ENCODE measurements around the gene HPSE2. TPM values are rescaled to one million over a fixed set of nuclear protein-coding genes. Genes with fewer than 3 reads are reported as not detected.

HPSE2 gene
- total RNA-seq, 1 experiment from 2014 or later, result not detected

DNA sequence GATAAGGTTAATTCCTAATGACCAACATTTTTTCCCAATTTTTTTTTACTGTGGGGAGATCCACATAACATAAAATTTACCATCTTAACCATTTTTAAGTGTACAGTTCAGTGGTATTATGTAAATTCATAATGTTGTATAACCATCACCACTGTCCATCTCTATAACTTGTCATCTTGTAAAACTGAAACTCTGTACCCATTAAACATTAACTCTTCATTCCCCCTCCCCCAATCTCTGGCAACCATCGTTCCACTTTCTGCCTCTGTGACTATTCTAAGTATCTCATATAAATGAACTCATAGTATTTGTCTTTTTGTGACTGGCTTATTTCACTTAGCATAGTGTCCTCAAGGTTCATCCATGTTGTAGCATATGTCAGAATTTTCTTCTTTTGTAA, 742.9 kb downstream of the HPSE2 start:
- DNase-seq, result no peak
- Histone ChIP-seq H3K4me1 (replicated peaks; ENCODE audit: insufficient read depth) (no peaks in the 10 kb centered on the region), H2AFZ (no peak overlapping the region), H3K36me3 (ENCODE audit: low read depth) (no peaks in the 10 kb centered on the region), H3K4me2 (no peak overlapping the region), H3K79me2 (ENCODE audit: low read depth) (no peaks in the 10 kb centered on the region), H4K20me1 (ENCODE audit: insufficient read depth) (no peaks in the 10 kb centered on the region), H3K9me3 (ENCODE audit: insufficient read depth, low read depth) (no peaks in the 10 kb centered on the region), H3K27ac (no peak overlapping the region), H3K27me3 (ENCODE audit: insufficient read depth, low read depth) (no peaks in the 10 kb centered on the region), H3K9me2 (ENCODE audit: insufficient read depth) (no peaks in the 10 kb centered on the region), H3K4me3 (no peak overlapping the region), H3F3A (ENCODE audit: insufficient read depth, low read depth) (no peaks in the 10 kb centered on the region)
- TF ChIP-seq EZH2 (IDR thresholded peaks at IDR 0.05; ENCODE audit: low read depth), result no peak
- TF ChIP-seq, protein P1, sequence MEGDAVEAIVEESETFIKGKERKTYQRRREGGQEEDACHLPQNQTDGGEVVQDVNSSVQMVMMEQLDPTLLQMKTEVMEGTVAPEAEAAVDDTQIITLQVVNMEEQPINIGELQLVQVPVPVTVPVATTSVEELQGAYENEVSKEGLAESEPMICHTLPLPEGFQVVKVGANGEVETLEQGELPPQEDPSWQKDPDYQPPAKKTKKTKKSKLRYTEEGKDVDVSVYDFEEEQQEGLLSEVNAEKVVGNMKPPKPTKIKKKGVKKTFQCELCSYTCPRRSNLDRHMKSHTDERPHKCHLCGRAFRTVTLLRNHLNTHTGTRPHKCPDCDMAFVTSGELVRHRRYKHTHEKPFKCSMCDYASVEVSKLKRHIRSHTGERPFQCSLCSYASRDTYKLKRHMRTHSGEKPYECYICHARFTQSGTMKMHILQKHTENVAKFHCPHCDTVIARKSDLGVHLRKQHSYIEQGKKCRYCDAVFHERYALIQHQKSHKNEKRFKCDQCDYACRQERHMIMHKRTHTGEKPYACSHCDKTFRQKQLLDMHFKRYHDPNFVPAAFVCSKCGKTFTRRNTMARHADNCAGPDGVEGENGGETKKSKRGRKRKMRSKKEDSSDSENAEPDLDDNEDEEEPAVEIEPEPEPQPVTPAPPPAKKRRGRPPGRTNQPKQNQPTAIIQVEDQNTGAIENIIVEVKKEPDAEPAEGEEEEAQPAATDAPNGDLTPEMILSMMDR (conservative IDR thresholded peaks at IDR 0.05), result no peak
- POLR2A ChIA-PET (ENCODE audit: unreplicated experiment), result no interaction called here
- CTCF ChIA-PET, result interaction anchor here (0.7 kb wide), 1 partner anchor 1818 kb away, joined by 4 read pairs; no protein-coding TSS in a partner anchor
- BruUV-seq (replicated peaks), result no TSS peak
- intact Hi-C loops (cut with micrococcal nuclease; ENCODE audit: unreplicated experiment), result no loop called here

DNA sequence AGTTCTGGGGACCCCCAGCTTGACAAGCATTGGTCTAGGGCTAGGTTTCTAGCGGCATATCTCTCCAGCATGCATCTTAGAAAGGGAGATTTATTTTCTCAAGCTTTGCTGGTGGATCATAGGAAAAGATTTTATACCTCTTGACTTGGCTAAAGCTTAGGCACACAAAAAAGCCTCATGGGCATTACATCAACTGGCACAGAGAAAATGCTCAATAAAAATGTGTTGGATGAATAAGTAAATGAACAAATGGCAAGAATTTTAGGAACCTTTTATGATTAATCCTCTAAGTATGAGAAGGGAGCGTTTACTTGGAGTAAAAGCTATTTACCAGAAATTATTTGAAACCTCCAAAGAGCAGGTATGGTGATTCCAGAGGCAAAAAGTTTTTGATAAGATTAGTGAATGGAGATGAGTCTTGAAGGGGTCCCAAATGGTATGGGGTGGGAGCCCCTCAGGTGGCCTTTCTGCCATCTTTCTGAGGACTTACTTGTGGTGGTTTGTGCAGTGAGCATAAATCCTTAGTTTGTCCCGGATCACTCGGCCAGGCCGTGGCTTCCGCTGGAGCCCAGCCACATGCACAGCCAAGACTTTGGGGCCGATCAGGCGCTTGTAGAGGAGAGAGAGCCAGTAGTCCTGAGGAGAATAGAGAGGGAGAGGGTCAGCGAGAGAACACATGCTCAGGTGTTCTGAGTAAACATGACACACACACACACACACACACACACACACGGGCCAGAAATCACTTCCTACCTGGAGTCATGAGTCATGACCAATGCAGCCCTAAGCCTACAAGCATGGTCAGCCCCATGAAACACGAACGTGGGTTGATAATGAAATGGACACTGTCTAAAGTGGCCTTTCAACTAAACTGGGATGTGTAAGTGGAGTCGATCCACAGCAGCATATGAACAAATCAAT, 745.8 kb downstream of the HPSE2 start:
- no peak for DNase-seq

DNA sequence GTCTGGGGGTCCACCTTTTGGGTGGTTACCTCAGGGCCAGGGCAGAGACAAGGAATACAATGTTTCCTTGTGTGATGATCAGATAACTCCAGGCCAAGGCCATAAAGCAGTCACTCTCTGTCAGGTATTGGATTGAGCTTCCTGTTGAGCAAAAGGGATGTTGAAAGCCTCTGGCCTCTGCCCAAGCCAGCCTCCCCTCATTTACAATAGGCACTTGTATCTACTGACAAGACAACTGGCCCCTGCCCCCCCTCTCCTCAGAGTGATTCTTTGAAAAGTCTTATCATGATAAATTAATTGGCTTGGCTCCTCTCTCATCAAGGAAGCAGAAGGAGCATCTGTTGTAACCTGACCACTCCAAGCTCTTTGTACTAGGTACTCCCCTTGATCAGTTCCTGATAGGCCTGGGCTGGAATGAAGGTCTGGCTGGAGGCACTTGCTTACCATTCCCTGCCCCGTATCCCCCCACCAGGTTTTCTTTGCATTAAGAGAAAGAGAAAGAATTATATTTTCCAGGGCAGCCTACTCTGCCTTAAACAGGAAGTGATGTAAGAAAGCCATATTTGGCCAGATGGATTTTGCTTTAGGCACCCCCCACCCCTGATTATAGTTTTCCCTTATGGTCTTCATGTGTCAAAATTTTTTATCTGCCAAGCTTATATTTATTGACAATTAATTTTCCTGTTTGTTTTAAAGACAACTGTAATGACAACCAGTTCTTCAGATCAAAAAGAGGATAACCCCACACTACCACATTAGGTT, 746.8 kb downstream of the HPSE2 start:
- Histone ChIP-seq H3K27me3 (ENCODE audit: insufficient read depth, low read depth) (no peaks in the 10 kb centered on the region), H3K9me3 (ENCODE audit: insufficient read depth, low read depth) (no peaks in the 10 kb centered on the region), H3F3A (ENCODE audit: insufficient read depth, low read depth) (no peaks in the 10 kb centered on the region), H4K20me1 (ENCODE audit: insufficient read depth) (no peaks in the 10 kb centered on the region), H3K4me1 (replicated peaks; ENCODE audit: insufficient read depth) (no peaks in the 10 kb centered on the region), H3K36me3 (ENCODE audit: low read depth) (no peaks in the 10 kb centered on the region), H3K4me2 (no peak overlapping the region), H3K4me3 (no peak overlapping the region), H3K9me2 (ENCODE audit: insufficient read depth) (no peaks in the 10 kb centered on the region), H3K27ac (no peak overlapping the region), H2AFZ (no peak overlapping the region), H3K79me2 (ENCODE audit: low read depth) (no peaks in the 10 kb centered on the region)
- no peak for TF ChIP-seq EZH2 (IDR thresholded peaks at IDR 0.05; ENCODE audit: low read depth)
- TF ChIP-seq, protein P1 (conservative IDR thresholded peaks at IDR 0.05), result no peak
- ChIA-PET CTCF (no interaction called here), POLR2A (ENCODE audit: unreplicated experiment) (no interaction called here)
- intact Hi-C loops (cut with micrococcal nuclease; ENCODE audit: unreplicated experiment), result no loop called here
- DNase-seq, result no peak
- no TSS peak for BruUV-seq (replicated peaks)

More for the DNA sequence above, 745.8 kb downstream of the HPSE2 start:
- H3K79me2 ChIP-seq (ENCODE audit: low read depth), result no peaks in the 10 kb centered on the region
- no peak overlapping the region for H3K4me3 ChIP-seq
- no peaks in the 10 kb centered on the region for H3K9me3 ChIP-seq (ENCODE audit: insufficient read depth, low read depth)
- H3K4me1 ChIP-seq (replicated peaks; ENCODE audit: insufficient read depth), result no peaks in the 10 kb centered on the region
- TF ChIP-seq, protein P1 (conservative IDR thresholded peaks at IDR 0.05), result no peak
- no peak for TF ChIP-seq EZH2 (IDR thresholded peaks at IDR 0.05; ENCODE audit: low read depth)
- H4K20me1 ChIP-seq (ENCODE audit: insufficient read depth), result no peaks in the 10 kb centered on the region
- CTCF ChIA-PET, result no interaction called here
- H2AFZ ChIP-seq, result no peak overlapping the region
- intact Hi-C loops (cut with micrococcal nuclease; ENCODE audit: unreplicated experiment), result no loop called here
- H3K4me2 ChIP-seq, result no peak overlapping the region
- no peaks in the 10 kb centered on the region for H3K9me2 ChIP-seq (ENCODE audit: insufficient read depth)
- no peaks in the 10 kb centered on the region for H3K36me3 ChIP-seq (ENCODE audit: low read depth)
- no TSS peak for BruUV-seq (replicated peaks)
- POLR2A ChIA-PET (ENCODE audit: unreplicated experiment), result no interaction called here
- H3K27ac ChIP-seq, result no peak overlapping the region
- H3F3A ChIP-seq (ENCODE audit: insufficient read depth, low read depth), result no peaks in the 10 kb centered on the region
- H3K27me3 ChIP-seq (ENCODE audit: insufficient read depth, low read depth), result no peaks in the 10 kb centered on the region

Measured in PC-9 (cell line).